ENCODE data around the gene RDH11. TPM values are rescaled to one million over a fixed set of nuclear protein-coding genes. Genes with fewer than 3 reads are reported as not detected.
A peak's percentile ranks its signal among the peaks of the same experiment; 100 is the strongest.
"Not testable (repeated sequence)": the region's sequence is repeated elsewhere in the genome, so short reads cannot be mapped to it uniquely, and the experiment has no call there.

The RDH11 gene
- total RNA-seq, 1 donor from 2014 or later = 50.4 TPM

DNA sequence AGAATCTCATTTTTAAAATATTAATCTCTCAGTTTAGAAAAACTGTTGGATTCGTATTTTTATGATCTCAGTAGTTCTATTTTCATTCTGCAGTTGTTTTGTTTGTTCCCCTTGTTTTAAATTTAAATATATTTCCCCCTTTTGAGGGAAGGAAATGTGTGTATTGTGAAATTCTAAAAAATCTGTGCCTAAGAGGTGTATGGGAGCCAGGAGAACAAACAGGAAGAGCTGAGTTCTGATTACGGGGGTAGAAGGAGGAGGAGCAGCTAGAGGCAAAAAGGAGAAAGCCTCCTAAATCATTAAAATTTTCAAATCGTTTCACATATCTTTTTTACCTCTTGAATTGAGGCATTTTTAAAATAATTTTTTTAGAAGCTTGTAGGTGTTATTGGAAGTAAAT is 8.4 kb upstream of the RDH11 start:
- Histone ChIP-seq H3K9me3 (no peaks in the 10 kb centered on the region), H3K4me3 (no peak overlapping the region), H3K27me3 (ENCODE audit: low read depth) (no peaks in the 10 kb centered on the region), H3K36me3 (no peaks in the 10 kb centered on the region), H3K4me1 (no peaks in the 10 kb centered on the region), H3K27ac (no peak overlapping the region)
- DNase-seq (no peak), ATAC-seq (peak in 1 of 2 donors; percentile 54)
- TF ChIP-seq, protein P1, sequence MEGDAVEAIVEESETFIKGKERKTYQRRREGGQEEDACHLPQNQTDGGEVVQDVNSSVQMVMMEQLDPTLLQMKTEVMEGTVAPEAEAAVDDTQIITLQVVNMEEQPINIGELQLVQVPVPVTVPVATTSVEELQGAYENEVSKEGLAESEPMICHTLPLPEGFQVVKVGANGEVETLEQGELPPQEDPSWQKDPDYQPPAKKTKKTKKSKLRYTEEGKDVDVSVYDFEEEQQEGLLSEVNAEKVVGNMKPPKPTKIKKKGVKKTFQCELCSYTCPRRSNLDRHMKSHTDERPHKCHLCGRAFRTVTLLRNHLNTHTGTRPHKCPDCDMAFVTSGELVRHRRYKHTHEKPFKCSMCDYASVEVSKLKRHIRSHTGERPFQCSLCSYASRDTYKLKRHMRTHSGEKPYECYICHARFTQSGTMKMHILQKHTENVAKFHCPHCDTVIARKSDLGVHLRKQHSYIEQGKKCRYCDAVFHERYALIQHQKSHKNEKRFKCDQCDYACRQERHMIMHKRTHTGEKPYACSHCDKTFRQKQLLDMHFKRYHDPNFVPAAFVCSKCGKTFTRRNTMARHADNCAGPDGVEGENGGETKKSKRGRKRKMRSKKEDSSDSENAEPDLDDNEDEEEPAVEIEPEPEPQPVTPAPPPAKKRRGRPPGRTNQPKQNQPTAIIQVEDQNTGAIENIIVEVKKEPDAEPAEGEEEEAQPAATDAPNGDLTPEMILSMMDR (IDR thresholded peaks at IDR 0.05) = no peak
- intact Hi-C loops (cut with DNase I) = loop anchor here (10.0 kb wide), 1 partner anchor 89 kb away; the partner anchor contains the start of gene ARG2

DNA sequence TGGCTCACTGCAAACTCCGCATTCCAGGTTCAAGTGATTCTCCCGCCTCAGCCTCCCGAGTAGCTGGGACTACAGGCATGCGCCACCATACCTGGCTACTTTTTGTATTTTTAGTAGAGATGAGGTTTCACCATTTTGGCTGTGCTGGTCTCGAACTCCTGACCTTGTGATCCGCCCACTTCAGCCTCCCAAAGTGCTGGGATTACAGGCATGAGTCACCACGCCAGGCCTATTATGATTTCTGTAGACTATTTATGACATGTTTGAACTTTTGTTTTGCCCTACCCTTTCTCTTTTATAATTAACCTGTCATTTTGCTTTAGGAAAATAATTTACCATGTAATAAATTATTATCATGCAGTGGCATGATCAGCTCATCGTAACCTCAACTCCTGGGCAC is 5.9 kb upstream of the RDH11 start, which contains the start of gene RDH12:
Gene RDH12, plus strand, starts transcription at position 395 of the 400 bp plus-strand sequence. CDS start 20,757 bp downstream, outside the sequence.
- not testable (repeated sequence) for H3K36me3 ChIP-seq; H3K4me3 ChIP-seq; H3K4me1 ChIP-seq; H3K27ac ChIP-seq; ATAC-seq; DNase-seq; H3K9me3 ChIP-seq; H3K27me3 ChIP-seq (ENCODE audit: low read depth)
- intact Hi-C loops (cut with DNase I) = loop anchor here (10.0 kb wide), 1 partner anchor 87 kb away; the partner anchor contains the start of gene ARG2

DNA sequence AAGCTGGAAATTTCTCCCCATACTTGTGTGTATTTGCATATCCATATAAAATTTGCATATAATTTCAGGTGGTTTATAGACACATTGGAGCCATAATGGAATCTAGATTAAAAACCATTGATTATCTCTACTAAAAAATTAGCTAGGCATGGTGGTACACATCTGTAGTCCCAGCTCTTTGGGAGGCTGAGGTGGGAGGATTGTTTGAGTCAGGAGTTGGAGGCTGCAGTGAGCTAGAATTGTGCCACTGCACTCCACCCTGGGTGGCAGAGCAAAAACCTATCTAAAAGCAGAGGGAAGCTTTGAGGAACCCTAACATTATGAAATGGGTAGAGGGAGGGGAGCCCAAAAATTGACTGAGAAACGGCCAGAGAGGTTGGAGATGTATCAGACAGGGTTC is 2.6 kb upstream of the RDH11 start:
- intact Hi-C loops (cut with DNase I) = no loop called here
- Histone ChIP-seq H3K27me3 (ENCODE audit: low read depth) (no peaks in the 10 kb centered on the region), H3K4me1 (peaks cover 12% of the 10 kb centered on the region), H3K27ac (no peak overlapping the region), H3K4me3 (no peak overlapping the region), H3K36me3 (no peaks in the 10 kb centered on the region), H3K9me3 (no peaks in the 10 kb centered on the region)
- TF ChIP-seq, protein P1 (IDR thresholded peaks at IDR 0.05) = no peak
- no peak for ATAC-seq
- no peak for DNase-seq

DNA sequence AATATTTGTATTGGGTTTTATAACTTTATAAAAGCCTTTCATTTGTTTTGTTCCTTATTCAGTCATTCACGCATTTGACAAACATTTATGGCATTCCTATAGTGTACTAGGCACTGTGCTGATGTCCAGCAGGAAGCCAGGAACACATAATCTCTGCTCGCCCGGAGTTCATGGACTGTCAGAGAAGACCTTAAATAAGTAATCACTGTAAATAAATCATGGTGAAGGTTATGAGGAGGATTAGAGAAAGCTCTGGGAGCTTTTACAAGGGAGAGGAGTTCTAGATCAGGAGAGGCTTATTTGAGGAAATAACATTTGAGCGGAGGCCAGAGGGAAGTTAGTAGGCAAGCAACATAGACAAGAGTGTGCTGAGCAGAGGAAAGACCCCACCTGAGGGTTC is 1.4 kb upstream of the RDH11 start:
- peaks cover 12% of the 10 kb centered on the region for H3K4me1 ChIP-seq
- peaks cover 6% of the 10 kb centered on the region for H3K36me3 ChIP-seq
- no peak overlapping the region for H3K4me3 ChIP-seq
- TF ChIP-seq, protein P1 (IDR thresholded peaks at IDR 0.05) = no peak
- H3K27me3 ChIP-seq (ENCODE audit: low read depth) = no peaks in the 10 kb centered on the region
- no peaks in the 10 kb centered on the region for H3K9me3 ChIP-seq
- DNase-seq (no peak), ATAC-seq (no peak)
- H3K27ac ChIP-seq = no peak overlapping the region
- intact Hi-C loops (cut with DNase I) = no loop called here

DNA sequence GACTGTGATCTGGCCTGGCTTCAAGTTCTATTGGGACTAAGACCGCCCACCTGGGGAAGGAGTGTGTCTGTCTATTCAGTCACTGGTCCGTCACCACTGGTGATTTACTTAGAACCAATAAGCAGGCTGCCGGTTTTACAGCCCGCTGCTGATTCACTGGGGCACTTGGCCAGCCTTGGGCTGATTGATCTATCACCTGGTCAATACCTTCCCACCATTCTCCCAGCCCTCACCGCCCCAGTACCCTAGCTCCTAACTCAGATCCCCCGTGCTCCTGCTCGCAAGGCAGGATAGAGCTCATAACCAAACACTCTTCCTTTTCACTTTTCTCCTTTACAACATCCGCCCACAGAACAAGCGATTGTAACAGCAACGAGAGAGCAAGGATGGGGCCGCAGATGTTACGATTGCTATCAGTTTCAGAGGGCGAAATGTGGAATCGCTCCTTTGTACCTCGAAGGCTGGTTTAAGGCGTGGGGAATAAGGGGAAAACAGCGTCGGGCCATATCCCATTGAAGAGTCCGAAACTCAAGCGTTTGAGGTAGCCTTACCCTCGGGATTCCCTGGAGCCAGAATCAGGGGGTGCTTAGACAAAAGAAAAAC is 672 bp downstream of the RDH11 start:
- no peaks in the 10 kb centered on the region for H3K9me3 ChIP-seq
- peak; percentile 63 for DNase-seq
- TF ChIP-seq, protein P1 (IDR thresholded peaks at IDR 0.05) = no peak
- no peaks in the 10 kb centered on the region for H3K27me3 ChIP-seq (ENCODE audit: low read depth)
- peak overlapping the region; percentile 71 for H3K4me3 ChIP-seq
- ATAC-seq = peak; percentile 84 to 93
- H3K4me1 ChIP-seq = peaks cover 12% of the 10 kb centered on the region
- peak overlapping the region; percentile 73 for H3K27ac ChIP-seq
- peaks cover 27% of the 10 kb centered on the region for H3K36me3 ChIP-seq
- intact Hi-C loops (cut with DNase I) = no loop called here

DNA sequence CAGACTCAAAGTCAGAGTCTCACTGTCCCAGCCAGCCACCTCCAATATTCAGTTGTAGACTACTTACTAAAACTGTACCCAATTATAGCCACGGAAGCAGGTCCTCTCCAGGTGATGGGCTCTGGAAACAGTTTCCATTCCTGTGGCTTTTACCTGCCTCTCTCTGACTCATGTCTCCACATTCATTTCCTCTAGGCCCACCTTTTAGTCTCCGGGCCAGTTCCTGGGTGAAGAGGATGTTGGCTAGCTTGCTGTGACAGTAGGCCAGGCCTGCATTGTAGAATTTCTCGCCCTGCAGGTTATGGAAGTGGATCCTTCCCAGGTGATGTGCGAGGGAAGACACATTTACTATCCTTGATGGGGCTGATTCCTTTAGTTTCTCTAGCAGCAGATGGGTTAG is 5.6 kb downstream of the RDH11 start:
- Histone ChIP-seq H3K36me3 (peaks cover 73% of the 10 kb centered on the region), H3K4me3 (no peak overlapping the region), H3K9me3 (no peaks in the 10 kb centered on the region), H3K27ac (no peak overlapping the region), H3K4me1 (peaks cover 12% of the 10 kb centered on the region), H3K27me3 (ENCODE audit: low read depth) (no peaks in the 10 kb centered on the region)
- TF ChIP-seq, protein P1 (IDR thresholded peaks at IDR 0.05) = no peak
- no peak for DNase-seq
- intact Hi-C loops (cut with DNase I) = no loop called here
- no peak for ATAC-seq
